ENCODE measurements around the gene FKBP5.
A peak's percentile ranks its signal among the peaks of the same experiment; 100 is the strongest.
"Not testable (repeated sequence)": the region's sequence is repeated elsewhere in the genome, so short reads cannot be mapped to it uniquely, and the experiment has no call there.

The FKBP5 gene

DNA sequence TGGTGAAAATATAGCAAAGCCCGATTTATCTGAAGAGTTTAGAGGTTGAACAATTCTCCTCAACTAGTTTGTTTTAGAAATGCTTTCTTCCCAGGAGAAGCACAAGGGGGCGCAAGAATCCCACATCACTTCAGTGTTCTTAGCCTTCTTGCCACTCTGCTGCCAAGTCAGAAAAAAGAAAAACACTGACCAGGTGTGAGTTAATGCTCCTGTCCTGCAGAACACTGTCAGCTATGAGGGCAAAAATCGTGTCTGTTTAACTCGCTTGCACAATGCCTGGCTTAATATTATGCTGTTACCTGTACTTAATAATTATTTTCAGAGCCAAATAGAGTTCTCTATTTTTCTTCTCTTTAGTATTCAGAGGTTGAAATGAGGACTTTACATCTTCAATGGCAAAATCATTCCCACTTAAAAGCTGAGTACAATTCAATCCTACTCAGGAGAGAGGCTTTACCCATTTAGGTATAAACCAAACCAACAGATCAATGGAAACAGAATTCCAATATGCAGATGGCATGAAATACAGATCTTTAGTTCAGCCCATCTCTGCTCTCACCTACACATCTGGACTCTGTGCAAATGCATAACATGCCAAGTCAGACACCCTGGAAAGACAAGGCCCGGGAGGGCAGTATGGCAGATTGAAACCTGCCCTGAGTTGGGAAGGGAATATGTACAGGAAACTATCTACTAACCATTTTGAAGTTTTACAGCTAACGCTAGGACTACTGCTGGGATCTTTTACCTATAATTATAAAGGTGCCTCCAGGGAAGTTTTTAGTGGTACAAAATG is 104.6 kb downstream of the FKBP5 start:
- peak; percentile 3 for DNase-seq (ENCODE audit: low read depth)

DNA sequence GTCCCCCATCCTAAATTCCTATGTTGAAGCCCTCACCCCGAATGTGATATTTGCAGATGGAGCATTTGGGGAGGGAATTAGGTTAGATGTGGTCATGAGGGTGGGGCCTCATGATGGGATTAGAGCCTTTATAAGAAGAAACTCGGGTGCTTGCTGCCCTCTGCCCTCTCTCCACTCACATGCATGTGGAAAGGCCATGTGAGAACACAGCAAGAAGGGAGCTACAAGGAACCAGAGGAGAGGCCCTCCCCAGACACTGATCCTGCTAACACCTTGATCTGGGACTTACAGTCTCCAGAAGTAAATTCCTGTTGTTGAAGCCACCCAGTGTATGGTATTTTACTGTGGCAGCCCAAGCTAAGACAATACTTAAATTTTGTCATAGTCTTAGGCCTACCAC is 106.4 kb downstream of the FKBP5 start:
- DNase-seq (ENCODE audit: low read depth), result no peak

DNA sequence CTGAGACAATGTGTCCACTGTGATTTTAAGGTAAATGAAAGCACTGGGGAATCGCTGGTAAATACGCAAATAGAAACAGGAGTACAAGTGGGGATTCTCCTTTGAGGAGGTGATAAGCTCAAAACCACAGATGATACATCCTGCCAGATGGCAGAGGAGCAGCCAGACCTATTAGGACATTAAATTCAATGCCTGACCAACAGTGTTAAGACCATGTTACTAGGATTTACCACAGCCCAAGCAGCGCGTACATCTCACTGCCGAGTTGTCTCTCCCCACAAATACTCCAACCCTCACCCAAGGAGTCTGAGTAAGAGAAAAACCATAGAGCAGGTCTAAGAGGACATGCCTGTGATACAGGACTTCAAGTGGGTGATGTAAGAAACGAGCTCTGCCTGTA is 107.1 kb downstream of the FKBP5 start:
- no peak for DNase-seq (ENCODE audit: low read depth)

DNA sequence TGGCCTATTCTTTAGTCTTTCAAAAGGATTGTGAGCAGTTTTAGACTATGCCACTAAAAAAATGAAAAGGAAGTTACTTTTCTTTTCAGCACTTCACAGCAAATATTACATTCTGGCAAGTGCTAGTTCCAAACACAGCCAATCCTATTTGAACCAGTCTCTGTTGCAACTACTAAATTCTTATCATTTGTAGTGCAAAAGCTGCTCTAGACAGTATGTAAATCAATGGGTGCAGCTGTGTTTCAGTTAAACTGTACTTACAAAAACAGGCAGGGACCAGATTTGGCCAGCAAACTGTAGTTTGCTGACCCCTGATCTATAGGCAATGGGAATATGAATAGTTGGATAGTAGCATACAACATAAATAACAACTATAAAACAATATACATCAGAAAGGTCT is 107.9 kb downstream of the FKBP5 start:
- DNase-seq (ENCODE audit: low read depth), result no peak

DNA sequence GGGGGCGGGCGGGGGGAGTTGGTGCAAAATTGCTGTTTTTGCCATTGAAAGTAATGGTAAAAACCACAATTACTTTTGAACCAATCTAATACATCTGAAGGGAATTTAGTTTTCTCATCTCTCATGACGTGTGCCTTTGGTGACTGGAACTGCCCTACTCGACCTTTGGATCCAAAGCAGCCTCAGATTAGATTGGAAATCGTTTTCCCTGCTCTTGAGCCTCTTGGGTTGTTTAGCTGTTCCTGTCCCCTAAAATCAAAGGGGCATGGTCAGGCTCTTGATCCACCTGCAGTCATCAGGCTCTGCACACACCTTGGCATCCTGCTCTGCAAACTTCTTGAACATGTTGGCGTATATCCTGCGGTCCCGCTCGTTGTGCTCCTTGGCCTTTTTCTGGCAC is 112.0 kb downstream of the FKBP5 start:
- DNase-seq (ENCODE audit: low read depth), result no peak

DNA sequence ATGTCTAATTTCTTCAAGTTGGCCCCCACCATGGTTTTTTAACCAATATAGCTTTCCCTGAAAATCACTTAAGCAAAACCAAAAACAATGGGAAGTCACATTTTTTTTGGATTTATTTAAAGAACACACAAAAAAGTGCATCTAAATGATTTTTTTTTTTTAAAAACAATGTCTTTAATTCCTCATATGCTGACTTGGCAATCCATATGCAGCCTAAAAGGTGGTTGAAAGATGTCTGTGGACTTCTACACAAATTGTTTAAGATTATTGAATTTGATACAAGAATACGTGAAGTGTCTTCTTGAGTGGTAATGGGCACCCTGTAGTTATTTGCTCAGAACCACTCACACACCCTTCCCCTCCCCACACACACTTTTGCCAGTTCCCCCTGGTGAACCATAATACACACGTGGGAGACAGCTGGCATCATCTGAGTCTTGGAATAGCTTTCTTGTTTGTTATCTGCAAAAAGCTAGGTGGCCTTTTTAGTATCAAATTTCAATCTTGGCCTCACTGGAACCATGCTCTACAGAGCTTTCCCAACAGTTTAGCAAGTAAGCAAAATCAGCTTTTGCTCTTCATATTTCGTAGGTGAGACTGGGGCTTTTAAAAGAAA is 115.1 kb downstream of the FKBP5 start:
- DNase-seq (ENCODE audit: low read depth), result no peak

DNA sequence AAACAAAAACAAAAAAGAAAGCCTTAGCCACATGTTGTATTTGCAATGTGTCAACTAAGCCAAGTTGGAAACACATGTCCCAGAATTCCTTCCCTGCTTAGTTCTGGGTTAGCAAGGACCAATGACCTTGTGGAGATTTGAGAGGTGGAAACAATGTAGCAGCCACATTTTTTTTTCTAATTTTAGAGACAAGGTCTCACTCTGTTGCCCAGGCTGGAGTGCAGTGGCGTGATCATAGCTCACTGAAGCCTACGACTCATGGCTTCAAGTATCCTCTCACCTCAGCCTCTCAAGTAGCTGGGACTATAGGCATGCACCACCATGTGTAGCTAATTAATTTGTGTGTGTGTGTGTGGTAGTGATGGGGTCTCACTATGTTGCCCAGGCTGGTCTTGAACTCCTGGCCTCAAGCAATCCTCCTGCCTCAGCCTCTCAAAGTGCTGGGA is 117.8 kb downstream of the FKBP5 start:
- DNase-seq (ENCODE audit: low read depth), result not testable (repeated sequence)

DNA sequence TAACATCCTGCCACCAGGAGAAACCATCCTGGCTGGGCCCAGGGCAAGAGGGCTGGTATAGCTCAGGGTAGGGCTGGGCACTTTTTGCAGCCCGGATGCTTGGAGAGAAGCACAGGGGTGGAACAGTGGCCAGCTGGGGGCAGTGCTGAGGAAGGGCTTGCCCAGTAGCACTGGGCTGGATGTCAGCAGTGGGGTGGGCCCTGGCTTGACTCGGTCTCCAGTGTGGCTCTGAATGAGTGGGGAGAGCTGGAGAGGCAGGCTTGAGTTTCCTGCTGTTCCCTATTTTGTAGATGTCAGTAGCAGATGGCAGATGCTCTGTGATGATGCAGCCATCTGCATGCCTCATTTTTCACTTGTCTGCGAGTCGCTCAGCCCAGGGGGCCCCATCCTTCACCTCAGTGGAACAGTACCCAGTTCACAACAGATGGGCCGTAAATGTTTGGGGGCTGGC is 119.7 kb downstream of the FKBP5 start:
- DNase-seq (ENCODE audit: low read depth), result no peak

DNA sequence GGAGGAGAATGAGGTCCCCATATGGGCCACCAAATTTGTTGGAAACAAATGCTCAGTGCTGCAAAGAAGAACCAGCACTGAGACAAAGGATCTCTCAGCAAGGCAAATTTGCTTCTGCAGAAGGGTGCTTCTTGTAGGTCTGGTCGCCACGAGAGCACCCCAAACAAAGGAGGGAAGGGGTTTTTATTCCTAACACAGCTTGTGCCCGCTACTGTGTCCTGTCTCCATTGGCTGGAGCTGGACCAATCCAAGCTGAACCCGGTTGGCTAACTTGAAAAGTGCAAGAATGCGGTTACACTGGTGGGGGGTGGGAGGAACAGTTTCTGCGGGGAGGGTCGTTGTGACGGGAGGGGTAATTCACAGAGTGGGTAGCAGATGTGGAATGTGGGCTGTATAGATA is 121.9 kb downstream of the FKBP5 start:
- DNase-seq (ENCODE audit: low read depth), result no peak

DNA sequence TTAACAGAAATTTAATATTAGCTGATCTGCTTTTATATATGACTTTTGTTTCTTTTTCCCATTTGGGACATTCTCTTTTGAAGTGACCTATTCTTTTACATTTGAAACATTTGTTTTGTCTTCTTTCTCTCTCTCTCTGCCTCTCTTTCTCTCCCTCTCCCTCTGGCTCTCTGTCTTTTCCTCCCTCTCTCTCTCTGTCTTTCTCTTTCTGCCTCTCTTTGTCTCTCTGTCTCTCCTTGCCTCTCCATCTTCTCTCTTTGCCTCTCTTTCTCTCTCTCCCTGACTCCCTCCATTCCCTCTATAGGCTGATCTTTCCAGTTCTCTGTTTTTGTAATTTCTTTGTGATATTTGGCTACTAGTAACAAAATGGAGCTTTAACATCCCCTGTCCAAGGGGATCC is 124.0 kb downstream of the FKBP5 start:
- no peak for DNase-seq (ENCODE audit: low read depth)

DNA sequence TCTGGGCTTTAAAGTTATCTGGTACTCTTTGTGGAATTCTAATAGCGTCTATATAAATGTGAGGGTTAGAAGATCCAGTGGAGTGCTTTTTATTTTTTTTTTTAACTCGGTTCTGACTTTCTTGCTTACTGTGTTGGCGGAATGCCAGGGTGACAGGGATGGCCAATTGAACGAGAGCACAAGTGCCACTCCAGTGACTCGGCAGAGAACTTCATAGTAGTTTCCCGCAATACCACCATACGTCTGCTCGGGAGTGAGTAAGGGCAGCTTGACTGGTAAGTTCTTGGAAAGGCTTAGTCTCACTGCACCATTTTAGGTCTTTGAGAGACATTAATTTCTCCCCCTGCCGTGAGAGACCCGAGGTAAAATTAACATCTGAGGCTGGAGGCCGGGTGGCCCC is 126.7 kb downstream of the FKBP5 start:
- no peak for DNase-seq (ENCODE audit: low read depth)

DNA sequence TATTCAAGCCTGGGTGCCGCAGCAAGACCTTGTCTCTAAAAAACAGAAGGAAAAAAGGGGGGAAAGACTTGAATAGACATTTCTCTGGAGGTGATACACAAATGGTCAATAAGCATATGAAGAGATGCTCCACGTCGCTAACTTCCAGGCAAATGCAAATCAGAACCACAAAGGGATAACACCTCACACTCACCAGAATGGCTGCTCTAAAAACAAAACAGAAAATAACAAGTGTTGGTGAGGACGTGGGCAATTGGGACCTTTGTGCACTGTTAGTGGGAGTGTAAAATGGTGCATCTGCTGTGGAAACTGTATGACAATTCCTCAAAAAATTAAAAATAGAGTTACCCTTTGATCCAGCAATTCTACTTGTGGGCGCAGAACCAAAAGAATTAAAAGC is 127.6 kb downstream of the FKBP5 start:
- DNase-seq (ENCODE audit: low read depth), result no peak

DNA sequence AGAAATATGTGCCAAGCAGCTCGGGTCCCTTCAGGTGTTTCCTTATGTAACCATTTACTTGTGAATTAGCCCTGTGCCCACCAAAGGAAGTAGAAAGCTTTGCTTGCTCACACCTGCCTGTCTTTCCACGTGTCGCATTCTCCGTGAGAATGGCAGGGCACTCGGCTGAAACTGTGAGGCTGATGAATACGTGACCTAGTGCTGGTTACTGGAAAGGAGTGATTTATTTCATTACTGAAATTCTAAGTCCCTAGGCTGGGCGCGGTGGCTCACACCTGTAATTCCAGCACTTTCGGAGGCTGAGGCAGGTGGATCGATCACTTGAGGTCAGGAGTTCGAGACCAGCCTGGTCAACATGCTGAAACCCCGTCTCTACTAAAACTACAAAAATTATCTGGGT is 130.1 kb downstream of the FKBP5 start:
- DNase-seq (ENCODE audit: low read depth), result no peak

DNA sequence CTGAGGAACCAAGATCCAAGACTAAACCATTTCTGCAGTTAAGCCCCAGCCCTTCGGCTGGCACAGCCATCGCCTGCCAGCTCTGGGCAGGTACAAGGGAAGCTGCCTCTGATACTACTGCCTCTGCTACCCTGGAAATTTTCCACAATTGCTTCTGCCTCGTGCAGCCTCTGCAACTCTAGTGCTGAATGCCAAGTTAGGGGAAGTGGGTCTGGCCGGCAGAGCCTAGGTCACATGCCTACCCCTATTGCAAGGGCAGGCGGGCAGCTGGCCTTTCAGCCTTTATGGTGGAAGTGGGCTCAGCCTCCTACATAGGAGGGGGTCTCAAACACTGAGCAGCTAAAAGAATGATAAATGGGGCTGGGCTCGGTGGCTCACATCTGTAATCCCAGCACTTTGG is 131.5 kb downstream of the FKBP5 start:
- DNase-seq (ENCODE audit: low read depth), result no peak

DNA sequence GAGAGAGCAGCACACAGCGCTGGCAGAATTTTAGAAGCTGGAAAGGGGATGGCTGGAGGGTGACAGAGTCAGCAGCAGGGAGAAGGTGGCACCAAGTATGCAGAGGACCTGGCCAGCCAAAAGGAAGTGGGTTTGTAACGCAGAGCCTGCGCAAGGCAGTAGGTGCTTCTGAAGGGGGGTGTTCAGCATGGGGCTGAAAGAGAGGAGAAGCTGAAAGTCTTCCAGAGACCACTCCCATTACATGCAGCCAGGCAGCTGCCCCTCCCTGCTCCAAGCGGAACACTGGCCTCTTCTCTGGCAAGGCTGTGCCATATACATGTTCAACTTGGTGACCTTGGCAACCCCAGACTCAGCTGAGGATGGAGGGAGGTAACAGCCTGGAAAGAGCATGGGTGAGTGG is 133.9 kb downstream of the FKBP5 start:
- no peak for DNase-seq (ENCODE audit: low read depth)

DNA sequence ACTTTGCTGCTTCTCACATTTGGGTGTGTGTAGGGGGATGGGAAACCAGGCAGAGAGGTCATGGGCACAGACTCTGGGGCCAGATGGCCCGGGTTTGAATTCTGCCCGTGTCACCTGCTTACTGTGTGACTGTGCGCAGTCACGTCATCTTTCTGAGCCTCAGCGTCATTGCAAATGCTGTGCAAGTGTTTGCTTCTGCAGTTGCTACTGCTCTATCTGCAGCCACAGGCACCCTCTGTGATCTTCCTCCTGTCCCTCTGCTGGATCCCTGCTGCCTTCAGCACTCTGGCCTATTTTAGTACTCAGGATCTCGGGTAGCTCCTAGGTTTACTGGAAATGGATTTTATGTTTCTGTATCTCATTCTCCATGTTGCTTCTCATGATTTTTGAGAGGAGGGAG is 135.4 kb downstream of the FKBP5 start:
- DNase-seq (ENCODE audit: low read depth), result no peak

DNA sequence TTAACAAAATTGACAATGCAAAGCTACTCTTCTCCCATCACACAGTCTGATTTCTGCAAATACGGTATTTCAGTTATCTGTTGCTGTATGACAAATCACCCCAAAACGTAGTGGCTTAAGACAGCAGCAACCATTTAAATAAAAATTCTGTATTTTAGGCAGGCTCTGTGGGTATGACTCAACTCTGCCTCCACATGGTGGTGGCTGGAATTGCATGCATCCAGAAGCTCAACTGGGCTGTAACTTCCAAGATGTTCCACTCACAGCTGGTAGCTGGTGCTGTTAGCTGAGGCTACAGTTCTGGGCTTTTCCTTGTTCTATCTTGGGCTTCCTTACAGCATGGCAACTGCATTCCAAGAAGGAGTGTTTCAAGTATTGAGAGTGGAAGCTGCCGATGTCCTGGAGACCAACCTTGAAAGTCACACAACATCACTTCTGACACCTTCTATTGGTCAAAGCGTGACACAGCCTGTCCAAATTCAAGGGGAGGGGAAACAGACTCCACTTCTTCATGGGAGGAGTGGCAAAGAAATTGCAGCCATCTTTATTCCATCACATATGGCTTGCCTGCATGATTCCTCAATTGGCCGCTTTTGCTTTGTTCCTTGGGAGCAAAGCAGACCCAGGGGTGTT is 136.3 kb downstream of the FKBP5 start:
- peak; percentile 55 for DNase-seq (ENCODE audit: low read depth)

DNA sequence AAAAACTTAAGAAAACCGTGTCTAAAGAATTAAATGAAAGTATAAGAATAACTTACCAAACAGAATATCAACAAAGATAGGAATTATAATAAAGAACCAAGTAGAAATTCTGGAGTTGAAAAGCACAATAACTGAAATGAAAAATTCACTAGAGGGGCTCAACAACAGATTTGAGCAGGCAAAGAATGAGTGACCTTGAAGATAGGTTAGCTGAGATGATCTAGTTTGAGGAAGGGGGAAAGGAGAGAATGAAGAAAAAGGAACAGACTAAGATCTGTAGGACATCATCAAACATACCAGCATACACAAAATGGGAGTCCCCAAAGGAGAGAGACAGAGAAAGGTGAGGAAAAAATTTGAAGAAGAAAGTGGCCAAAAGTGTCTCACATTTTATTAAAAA is 138.3 kb downstream of the FKBP5 start:
- no peak for DNase-seq (ENCODE audit: low read depth)

DNA sequence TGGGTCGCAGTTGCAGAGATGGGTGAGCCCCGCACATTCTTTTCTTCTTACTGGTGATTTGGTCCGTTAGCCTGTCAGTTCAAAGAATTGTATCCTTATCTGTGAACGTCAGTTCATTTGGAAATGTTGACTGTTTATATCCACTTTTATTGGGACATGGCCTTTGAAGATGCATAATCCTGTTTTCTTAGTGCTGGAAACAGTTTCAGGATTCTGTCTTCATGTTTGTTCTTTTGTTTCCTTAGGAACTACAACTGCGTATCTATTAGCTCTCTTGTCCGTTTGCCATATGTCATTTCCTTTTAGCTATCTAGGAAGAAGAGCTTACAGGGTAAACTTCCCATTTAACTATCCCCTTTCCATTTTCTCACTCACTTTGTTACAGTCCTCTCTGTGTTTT is 141.0 kb downstream of the FKBP5 start:
- DNase-seq (ENCODE audit: low read depth), result no peak

DNA sequence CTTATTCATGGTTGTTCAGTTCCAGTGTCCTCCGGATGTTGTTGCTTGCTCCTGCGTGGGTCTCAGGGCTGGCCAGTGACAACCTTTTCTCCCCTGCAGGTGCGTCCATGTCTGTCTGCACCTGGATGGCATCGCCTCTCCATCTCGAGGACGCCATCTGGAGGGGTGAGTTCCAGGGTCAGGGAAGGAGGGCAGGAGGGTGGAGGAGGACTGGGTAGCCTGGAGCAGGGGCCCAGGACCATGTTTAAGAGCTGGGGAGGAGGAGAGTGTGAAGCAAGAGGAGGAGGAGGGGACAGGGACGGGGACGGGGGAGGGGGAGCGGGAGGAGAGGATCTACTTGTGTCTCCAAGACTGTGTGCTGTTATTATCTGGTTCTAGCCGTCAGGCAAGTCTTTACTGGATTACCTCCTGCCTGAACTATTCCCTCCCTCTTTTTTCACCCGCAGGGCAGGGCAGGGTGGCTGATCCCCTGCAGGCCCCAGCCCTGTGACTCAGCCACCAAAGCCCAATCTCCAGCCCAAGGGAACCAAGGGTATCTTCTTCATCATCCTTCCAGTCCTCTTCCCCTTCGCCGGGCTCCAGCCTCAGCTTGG is 143.8 kb downstream of the FKBP5 start:
- DNase-seq (ENCODE audit: low read depth), result no peak

DNA sequence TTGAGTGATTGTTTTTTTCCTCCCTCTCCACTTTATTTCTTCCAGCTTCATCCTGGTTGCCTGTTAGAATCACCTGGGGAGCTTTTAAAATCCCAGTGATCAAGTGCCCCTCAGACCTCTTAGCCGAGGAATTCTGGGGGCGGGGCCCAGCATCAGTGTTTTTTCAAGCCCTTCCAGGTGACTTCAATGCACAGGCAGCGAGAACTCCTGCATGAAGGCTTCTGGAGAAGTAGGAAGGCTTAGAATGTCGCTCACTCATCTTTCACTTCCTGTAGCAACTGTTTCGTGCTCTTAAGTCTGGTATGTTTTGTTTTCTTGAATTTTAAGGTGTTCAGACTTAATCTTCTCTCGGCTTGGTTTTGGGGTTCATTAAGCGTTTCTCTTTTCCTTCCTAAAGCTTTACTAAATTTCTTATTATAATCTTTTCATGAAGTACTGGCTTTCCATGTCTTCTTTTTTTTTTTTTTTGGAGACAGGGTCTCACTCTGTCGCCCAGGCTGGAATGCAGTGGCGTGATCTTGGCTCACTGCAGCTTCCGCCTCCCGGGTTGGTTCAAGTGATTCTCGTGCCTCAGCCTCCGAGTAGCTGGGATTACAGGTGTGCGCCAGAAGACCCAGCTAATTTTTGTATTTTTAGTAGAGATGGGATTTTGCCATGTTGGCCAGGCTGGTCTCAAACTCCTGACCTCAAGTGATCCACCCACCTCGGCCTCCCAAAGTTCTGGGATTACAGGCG is 145.1 kb downstream of the FKBP5 start:
- DNase-seq (ENCODE audit: low read depth), result no peak

DNA sequence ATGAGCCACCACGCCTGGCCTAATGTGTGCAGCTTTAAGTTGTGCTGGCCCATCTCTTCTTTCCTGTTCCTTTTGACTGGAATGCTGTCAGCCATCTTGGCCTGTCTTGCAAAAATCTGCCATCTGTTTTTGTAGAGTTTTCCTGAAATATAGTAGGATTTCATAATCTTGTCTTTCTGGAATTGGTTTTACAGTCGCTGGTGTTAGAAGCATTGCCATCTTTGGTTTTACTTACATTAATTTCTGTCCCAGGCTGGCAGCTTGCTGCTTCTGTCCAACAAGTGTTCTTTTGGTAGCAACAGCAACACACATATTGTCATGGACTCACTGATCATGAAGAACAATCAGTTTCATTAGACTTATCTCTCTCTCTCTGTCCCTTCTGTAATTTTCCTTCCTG is 146.9 kb downstream of the FKBP5 start:
- DNase-seq (ENCODE audit: low read depth), result no peak
